Aorta (tissue), 5 donors: Measurements from ENCODE around the gene VOPP1. TPM values are rescaled to one million over a fixed set of nuclear protein-coding genes. Genes with fewer than 3 reads are reported as not detected.

Experiments
- ATAC-seq: fragments of 200-7000 bp; cut with Tn5 transposase; one replicate; pipeline ENCODE4 v1.9.1; 2022; ENCODE audit warnings: moderate library complexity; ENCODE audit not compliant: low FRiP score
- DNase-seq, 2 donors: peaks; one replicate each; pipeline ENCODE4 v3.0.0-alpha.2; 2020
- H3K27ac ChIP-seq, 2 donors: one replicate each; pipeline ENCODE4 v1.5.1; 2013; ENCODE audit warnings: low read length in 2 of 2, mild to moderate bottlenecking in 2 of 2, moderate library complexity in 2 of 2, control low read depth in 1 of 2, inconsistent platforms in 1 of 2, low read depth in 1 of 2
- H3K27me3 ChIP-seq, 2 donors: one replicate each; pipeline ENCODE4 v1.6.1; 2013; ENCODE audit warnings: control low read depth in 1 of 2, low read length in 1 of 2, mild to moderate bottlenecking in 1 of 2, moderate library complexity in 1 of 2; ENCODE audit not compliant: insufficient read depth in 2 of 2, control insufficient read depth in 1 of 2
- H3K36me3 ChIP-seq, 2 donors: one replicate each; pipeline ENCODE4 v1.6.1; 2013; ENCODE audit warnings: control low read depth in 1 of 2, low read length in 1 of 2, mild to moderate bottlenecking in 1 of 2; ENCODE audit not compliant: insufficient read depth in 2 of 2, control insufficient read depth in 1 of 2
- H3K4me1 ChIP-seq, 2 donors: one replicate each; pipeline ENCODE4 v1.6.1; 2013; ENCODE audit warnings: low read length in 2 of 2, control low read depth in 1 of 2, mild to moderate bottlenecking in 1 of 2, moderate library complexity in 1 of 2; ENCODE audit not compliant: insufficient read depth in 2 of 2, control insufficient read depth in 1 of 2
- H3K4me3 ChIP-seq, 2 donors: one replicate each; pipeline ENCODE4 v1.5.1; 2013; ENCODE audit warnings: low read length in 2 of 2, control low read depth in 1 of 2, mild to moderate bottlenecking in 1 of 2
- H3K9me3 ChIP-seq: one replicate; pipeline ENCODE4 v1.6.1; 2013; ENCODE audit warnings: mild to moderate bottlenecking, low read length; ENCODE audit not compliant: control insufficient read depth
- WGBS, 2 donors: extraction: QIAGEN DNeasy Blood & Tissue Kit; methylation state at CpG; one replicate each; pipeline ENCODE4 v1.1.7; 2013; 5-methylcytosine and 5-hydroxymethylcytosine counted together
- intact Hi-C, 2 donors: fragments of 100-400 bp; cut with DNase I; formaldehyde crosslinking; loops; one replicate each; pipeline versions ENCODE4 v1.14.2 to v1.15.0; 2022
- polyA plus RNA-seq, 2 donors: library from polyadenylated mRNA; stranded (reverse); fragments of 200-250 nt; gene quantifications; one replicate each; pipeline ENCODE4 v1.2.3, GENCODE V29; 2013
- total RNA-seq, 2 donors: library from RNA; stranded (reverse); fragmentation: NEBNext Ultra II Directional; extraction: Animal tissue kit (Norgen Biotek cat#: 25700); gene quantifications; one replicate each; pipeline ENCODE4 v1.2.1, GENCODE V29; 2021
- donor health status: healthy with polysubstance abuse.
- donor health status: Bipolar disorder and iron deficiency.
- donor health status: DM: no; HTN: no; CAD: no.
- donor health status: DM: no; HTN: no; CAD: no.
- donor health status: DM: yes; HTN: yes; CAD: no.

VOPP1 gene
- total and polyA plus RNA-seq, 4 donors = 36.3 to 82.9 (median 68.5) TPM

- ATAC-seq (no peak), DNase-seq (no peak)
- no peak overlapping the region for H3K4me3 ChIP-seq
- no peaks in the 10 kb centered on the region for H3K9me3 ChIP-seq
- H3K27me3 ChIP-seq = no peaks in the 10 kb centered on the region
- WGBS, 2 donors = 90 to 94% methylated on average over 3 of the region's 3 CpGs
- no peaks in the 10 kb centered on the region for H3K4me1 ChIP-seq
- H3K36me3 ChIP-seq = no peaks in the 10 kb centered on the region
- no peak overlapping the region for H3K27ac ChIP-seq
- intact Hi-C loops = no loop called here
Measured at GRCh38 chr7:55565681-55566080, 6.6 kb downstream of the VOPP1 start.

GRCh38 chr7:55563596-55564325, 8.5 kb downstream of the VOPP1 start:
- no peak for ATAC-seq
- intact Hi-C loops = no loop called here

DNA sequence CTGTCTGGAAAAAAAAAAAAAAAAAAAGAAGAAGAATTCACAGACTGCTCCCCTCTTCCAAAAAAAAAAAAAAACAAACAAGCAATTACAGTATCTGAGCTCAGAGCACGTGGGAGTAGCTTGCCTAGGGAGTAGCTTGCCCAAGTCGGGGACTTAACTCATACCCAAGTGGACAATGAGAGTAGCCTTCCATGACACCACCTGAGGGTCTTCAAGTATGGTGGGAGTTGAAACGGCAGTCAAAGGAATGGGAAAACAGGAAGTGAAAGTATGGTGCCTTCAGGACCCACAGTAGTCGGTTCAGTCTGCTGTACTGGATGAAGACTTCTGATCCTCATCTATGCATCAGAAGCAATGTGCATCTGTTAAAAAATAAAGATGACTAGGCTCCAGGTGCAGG, 10.6 kb downstream of the VOPP1 start:
- H3K4me3 ChIP-seq = no peak overlapping the region
- no peak for DNase-seq
- no peak for ATAC-seq
- H3K4me1 ChIP-seq = no peaks in the 10 kb centered on the region
- intact Hi-C loops = no loop called here
- 87 to 91% methylated on average over 4 of the region's 4 CpGs for WGBS, 2 donors
- H3K9me3 ChIP-seq = no peaks in the 10 kb centered on the region
- H3K27ac ChIP-seq = no peak overlapping the region
- H3K27me3 ChIP-seq = no peaks in the 10 kb centered on the region
- H3K36me3 ChIP-seq = no peaks in the 10 kb centered on the region

More at GRCh38 chr7:55563596-55564325, 8.5 kb downstream of the VOPP1 start:
- no peaks in the 10 kb centered on the region for H3K9me3 ChIP-seq
- DNase-seq = no peak
- H3K4me1 ChIP-seq = no peaks in the 10 kb centered on the region
- H3K4me3 ChIP-seq = no peak overlapping the region
- no peaks in the 10 kb centered on the region for H3K27me3 ChIP-seq
- WGBS, 2 donors = 56 to 75% methylated on average over 4 of the region's 4 CpGs
- H3K27ac ChIP-seq = no peak overlapping the region
- no peaks in the 10 kb centered on the region for H3K36me3 ChIP-seq

DNA sequence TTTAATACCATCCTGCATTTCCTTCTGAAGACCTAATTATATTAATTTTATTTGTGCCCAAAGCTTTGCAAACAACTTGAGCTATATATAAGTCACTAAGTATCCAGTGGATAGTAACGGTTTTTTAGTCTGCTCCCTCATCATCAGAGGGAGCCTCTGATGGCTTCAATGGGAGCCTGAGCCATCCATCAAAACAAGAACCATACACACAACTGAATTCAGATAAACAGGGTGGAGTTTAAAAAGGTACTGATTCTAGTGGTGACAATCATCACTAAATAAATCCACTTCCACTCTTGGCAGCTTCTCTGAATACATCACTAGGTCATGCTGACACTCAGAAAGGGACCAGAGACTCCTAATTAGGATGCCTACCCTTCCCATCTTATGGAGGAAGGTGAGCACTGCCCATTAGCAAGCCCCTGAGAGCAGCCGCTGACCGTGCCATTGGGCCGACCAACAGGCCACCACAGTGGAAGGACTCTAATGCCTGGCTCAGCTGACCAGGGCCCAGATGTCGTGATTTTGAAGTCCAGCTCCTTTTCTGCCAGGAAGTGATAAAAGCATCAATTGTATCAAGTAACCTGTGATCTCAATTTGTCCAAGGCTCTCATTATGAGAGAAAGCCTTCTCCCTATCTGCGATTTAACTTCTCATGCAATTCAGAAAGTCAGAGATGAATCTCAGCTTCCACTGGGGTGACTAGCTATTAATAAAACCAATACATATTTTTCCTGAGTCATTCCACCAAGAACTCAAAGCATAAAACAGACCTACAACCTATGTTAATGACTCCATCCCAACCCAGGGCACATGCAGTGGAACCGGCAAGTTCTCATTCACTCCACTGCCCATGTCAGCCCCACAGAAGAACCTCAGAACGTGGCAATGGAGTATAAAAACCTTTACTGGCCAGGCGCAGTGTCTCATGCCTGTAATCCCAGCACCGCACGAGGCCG, 13.1 kb downstream of the VOPP1 start:
- Histone ChIP-seq H3K27me3 (no peaks in the 10 kb centered on the region), H3K4me1 (no peaks in the 10 kb centered on the region), H3K4me3 (no peak overlapping the region), H3K27ac (no peak overlapping the region), H3K9me3 (no peaks in the 10 kb centered on the region), H3K36me3 (peaks cover 0 to 2% of the 10 kb centered on the region in 2 donors)
- intact Hi-C loops = no loop called here
- DNase-seq (no peak), ATAC-seq (no peak)
- WGBS, 2 donors = 92% methylated on average over 12 of the region's 12 CpGs

GRCh38 chr7:55557666-55558188, 14.6 kb downstream of the VOPP1 start:
- H3K27ac ChIP-seq = no peak overlapping the region
- no peaks in the 10 kb centered on the region for H3K9me3 ChIP-seq
- ATAC-seq (no peak), DNase-seq (no peak)
- no peaks in the 10 kb centered on the region for H3K27me3 ChIP-seq
- H3K4me1 ChIP-seq = no peaks in the 10 kb centered on the region
- intact Hi-C loops = no loop called here
- peaks cover 0 to 2% of the 10 kb centered on the region in 2 donors for H3K36me3 ChIP-seq
- WGBS, 2 donors = 86 to 89% methylated on average over 7 of the region's 7 CpGs
- H3K4me3 ChIP-seq = no peak overlapping the region

DNA sequence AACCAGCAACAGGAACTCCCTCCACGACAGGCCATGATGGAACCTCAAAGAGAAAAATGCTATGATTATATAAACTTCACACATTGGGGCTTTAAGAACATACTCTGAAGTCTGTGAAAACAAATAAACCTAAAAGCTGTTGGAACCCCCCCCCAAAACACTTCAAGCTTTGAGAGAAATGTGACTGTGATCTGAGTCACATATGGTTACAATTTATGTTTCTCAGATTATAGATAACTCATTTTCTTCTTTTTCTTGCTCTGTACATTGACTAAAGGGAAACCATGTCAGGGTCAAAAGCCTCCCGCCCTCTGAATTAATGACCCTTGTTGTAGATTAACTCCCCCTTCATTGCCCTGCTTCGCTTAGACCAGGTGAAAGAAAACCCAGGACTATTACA, 15.8 kb downstream of the VOPP1 start:
- DNase-seq (no peak), ATAC-seq (no peak)
- peaks cover 0 to 2% of the 10 kb centered on the region in 2 donors for H3K36me3 ChIP-seq
- H3K4me3 ChIP-seq = no peak overlapping the region
- no peak overlapping the region for H3K27ac ChIP-seq
- intact Hi-C loops = no loop called here
- peaks cover 0 to 2% of the 10 kb centered on the region in 2 donors for H3K4me1 ChIP-seq
- WGBS, 2 donors = 88% methylated on average over 3 of the region's 3 CpGs
- no peaks in the 10 kb centered on the region for H3K9me3 ChIP-seq
- no peaks in the 10 kb centered on the region for H3K27me3 ChIP-seq

GRCh38 chr7:55556031-55556430, 16.3 kb downstream of the VOPP1 start:
- 90 to 93% methylated on average over 1 of the region's 1 CpG for WGBS, 2 donors
- DNase-seq (no peak), ATAC-seq (no peak)
- Histone ChIP-seq H3K27me3 (no peaks in the 10 kb centered on the region), H3K36me3 (peaks cover 0 to 2% of the 10 kb centered on the region in 2 donors), H3K4me3 (no peak overlapping the region), H3K9me3 (no peaks in the 10 kb centered on the region), H3K4me1 (peaks cover 0 to 2% of the 10 kb centered on the region in 2 donors), H3K27ac (no peak overlapping the region)
- intact Hi-C loops = no loop called here

DNA sequence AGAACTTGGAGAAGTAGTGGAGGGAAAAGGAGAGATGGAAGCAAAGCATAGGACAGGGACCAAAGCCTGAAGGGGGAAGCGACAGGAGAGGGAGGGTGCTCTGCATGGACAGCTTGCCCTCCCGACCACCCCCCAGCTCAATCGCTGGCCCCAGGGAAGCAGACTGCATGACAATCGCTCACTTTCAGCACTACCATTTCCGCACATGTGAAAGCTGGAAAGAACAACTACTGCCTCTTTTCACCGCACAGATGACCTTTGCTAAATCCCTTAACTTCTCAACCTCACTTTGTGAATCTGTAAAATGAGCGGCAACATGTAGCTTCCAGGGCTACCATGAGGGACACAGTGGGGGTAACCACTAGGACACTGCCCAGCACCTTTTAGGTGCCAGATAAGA, 17.1 kb downstream of the VOPP1 start:
- 81 to 86% methylated on average over 7 of the region's 7 CpGs for WGBS, 2 donors
- ATAC-seq = no peak
- Histone ChIP-seq H3K27me3 (no peaks in the 10 kb centered on the region), H3K27ac (no peak overlapping the region), H3K9me3 (no peaks in the 10 kb centered on the region), H3K36me3 (peaks cover 0 to 2% of the 10 kb centered on the region in 2 donors), H3K4me1 (peaks cover 0 to 2% of the 10 kb centered on the region in 2 donors), H3K4me3 (no peak overlapping the region)
- intact Hi-C loops = no loop called here
- DNase-seq = no peak
